Mesothelial cell of epicardium (in vitro differentiated cells): ENCODE data around the gene PTPRN2. TPM values are rescaled to one million over a fixed set of nuclear protein-coding genes. Genes with fewer than 3 reads are reported as not detected.

ENCODE experiments used
- DNase-seq, 2 experiments: peaks; one replicate each; pipeline ENCODE4 v3.0.0; 2021; ENCODE audit warnings: low spot score in 2 of 2; ENCODE audit not compliant: unreplicated experiment in 2 of 2
- H3K27ac Mint-ChIP-seq: 2 replicates; pipeline ENCODE4 v1.8.0; 2021; ENCODE audit warnings: mixed read lengths
- H3K27me3 Mint-ChIP-seq: 2 replicates; pipeline ENCODE4 v1.8.0; 2021; ENCODE audit warnings: low read depth, mixed read lengths
- H3K36me3 Mint-ChIP-seq: 2 replicates; pipeline ENCODE4 v1.8.0; 2021; ENCODE audit warnings: mixed read lengths
- H3K4me1 Mint-ChIP-seq: 2 replicates; pipeline ENCODE4 v1.8.0; 2021; ENCODE audit warnings: mixed read lengths
- H3K4me3 Mint-ChIP-seq: 2 replicates; pipeline ENCODE4 v1.8.0; 2021; ENCODE audit warnings: mild to moderate bottlenecking, moderate library complexity, mixed read lengths
- H3K9me3 Mint-ChIP-seq: 2 replicates; pipeline ENCODE4 v1.8.0; 2021; ENCODE audit warnings: mixed read lengths
- total RNA-seq: library from RNA; stranded (reverse); gene quantifications from 3 replicates; pipeline ENCODE4 v1.2.1, GENCODE V29; 2021
- TF ChIP-seq, protein P1 (sequence below): fragments of 200-600 bp; sonication (generic); IDR thresholded peaks from one replicate; pipeline ENCODE4 v1.5.0; 2021; ENCODE audit warnings: antibody characterized with exemption; ENCODE audit not compliant: unreplicated experiment

Gene PTPRN2
- total RNA-seq, 1 donor from 2014 or later = 2.2 TPM

DNA sequence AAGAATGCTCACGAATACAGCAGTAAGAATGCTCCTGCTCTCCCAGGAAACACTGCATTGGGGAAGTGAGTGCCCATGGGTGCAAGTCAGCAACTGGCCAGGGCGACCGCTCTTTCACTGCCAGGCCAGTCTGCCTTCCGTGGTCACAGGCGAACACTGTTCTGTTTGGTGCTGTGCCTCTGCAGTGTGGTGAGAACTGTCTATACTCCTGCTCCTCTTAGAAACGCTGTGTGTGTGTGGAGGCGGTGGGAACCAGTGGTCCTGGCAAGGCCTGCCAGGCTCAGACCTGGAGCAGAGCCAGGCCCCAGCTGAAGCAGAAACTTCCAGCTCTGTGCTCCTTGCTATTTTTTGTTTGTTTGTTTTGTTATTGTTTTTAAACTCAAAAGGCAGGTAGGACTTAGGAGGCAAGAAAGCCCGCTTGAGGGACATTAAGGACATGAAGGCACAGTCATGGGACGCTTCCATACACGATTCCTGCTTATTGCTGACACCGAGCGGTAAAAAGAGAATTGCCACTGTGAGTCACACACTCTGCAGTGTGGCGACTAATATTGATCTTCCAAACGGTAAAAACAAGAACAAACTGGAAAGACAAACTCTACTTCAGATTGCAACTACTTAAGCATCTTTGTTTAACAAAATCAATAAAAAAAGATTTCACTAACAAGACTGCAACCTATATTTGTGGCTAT lies 820.0 kb downstream of the PTPRN2 start:
- Mint-ChIP-seq H3K9me3 (peaks cover 37% of the 10 kb centered on the region), H3K4me1 (no peaks in the 10 kb centered on the region), H3K27ac (no peak overlapping the region), H3K27me3 (peaks cover 3% of the 10 kb centered on the region), H3K4me3 (no peak overlapping the region), H3K36me3 (no peaks in the 10 kb centered on the region)
- no peak for DNase-seq
- TF ChIP-seq, protein P1, sequence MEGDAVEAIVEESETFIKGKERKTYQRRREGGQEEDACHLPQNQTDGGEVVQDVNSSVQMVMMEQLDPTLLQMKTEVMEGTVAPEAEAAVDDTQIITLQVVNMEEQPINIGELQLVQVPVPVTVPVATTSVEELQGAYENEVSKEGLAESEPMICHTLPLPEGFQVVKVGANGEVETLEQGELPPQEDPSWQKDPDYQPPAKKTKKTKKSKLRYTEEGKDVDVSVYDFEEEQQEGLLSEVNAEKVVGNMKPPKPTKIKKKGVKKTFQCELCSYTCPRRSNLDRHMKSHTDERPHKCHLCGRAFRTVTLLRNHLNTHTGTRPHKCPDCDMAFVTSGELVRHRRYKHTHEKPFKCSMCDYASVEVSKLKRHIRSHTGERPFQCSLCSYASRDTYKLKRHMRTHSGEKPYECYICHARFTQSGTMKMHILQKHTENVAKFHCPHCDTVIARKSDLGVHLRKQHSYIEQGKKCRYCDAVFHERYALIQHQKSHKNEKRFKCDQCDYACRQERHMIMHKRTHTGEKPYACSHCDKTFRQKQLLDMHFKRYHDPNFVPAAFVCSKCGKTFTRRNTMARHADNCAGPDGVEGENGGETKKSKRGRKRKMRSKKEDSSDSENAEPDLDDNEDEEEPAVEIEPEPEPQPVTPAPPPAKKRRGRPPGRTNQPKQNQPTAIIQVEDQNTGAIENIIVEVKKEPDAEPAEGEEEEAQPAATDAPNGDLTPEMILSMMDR = no peak

DNA sequence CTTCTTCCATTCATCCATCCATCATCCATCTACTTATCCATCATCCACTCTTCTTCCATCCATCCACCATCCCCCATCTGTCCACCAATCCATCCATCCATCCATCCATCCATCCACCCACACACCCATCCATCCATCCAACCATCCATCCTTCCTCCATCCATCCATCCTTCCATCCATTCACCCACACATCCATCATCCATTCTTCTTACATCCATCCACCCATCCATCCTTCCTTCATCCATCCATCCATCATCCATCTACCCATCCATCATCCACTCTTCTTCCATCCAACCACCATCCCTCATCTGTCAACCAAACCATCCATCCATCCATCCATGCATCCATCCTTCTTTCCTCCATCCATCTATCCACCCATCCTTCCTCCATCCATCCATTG lies 821.5 kb downstream of the PTPRN2 start:
- Mint-ChIP-seq H3K27me3 (peaks cover 3% of the 10 kb centered on the region), H3K9me3 (peaks cover 28% of the 10 kb centered on the region), H3K27ac (no peak overlapping the region), H3K36me3 (no peaks in the 10 kb centered on the region), H3K4me3 (no peak overlapping the region), H3K4me1 (no peaks in the 10 kb centered on the region)
- TF ChIP-seq, protein P1 = no peak
- DNase-seq = no peak

DNA sequence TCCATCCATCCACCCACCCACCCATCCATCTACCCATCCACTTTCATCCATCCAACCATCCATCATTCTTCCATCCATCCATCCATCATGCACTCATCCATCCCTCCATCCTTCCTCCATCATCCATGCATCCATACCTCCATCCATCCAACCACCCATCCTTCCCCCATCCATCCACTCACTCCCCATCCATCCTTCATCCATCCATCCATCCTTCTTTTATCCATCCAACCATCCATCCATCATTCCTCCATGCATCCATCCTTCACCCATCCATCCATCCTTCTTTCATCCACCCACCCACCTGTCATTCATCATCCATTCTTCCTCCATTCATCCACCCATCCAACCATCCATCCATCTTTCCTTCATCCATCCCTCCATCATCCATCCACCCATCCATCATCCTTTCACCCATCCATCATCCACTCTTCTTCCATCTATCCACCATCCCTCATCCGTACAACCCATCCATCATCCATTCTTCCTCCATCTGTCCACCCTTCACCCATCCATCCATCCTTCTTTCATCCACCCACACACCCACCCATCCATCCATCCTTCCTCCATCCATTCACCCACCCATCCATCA lies 822.6 kb downstream of the PTPRN2 start:
- Mint-ChIP-seq H3K27ac (no peak overlapping the region), H3K27me3 (peaks cover 3% of the 10 kb centered on the region), H3K36me3 (no peaks in the 10 kb centered on the region), H3K4me1 (no peaks in the 10 kb centered on the region), H3K9me3 (peaks cover 28% of the 10 kb centered on the region), H3K4me3 (no peak overlapping the region)
- no peak for DNase-seq
- TF ChIP-seq, protein P1 = no peak

DNA sequence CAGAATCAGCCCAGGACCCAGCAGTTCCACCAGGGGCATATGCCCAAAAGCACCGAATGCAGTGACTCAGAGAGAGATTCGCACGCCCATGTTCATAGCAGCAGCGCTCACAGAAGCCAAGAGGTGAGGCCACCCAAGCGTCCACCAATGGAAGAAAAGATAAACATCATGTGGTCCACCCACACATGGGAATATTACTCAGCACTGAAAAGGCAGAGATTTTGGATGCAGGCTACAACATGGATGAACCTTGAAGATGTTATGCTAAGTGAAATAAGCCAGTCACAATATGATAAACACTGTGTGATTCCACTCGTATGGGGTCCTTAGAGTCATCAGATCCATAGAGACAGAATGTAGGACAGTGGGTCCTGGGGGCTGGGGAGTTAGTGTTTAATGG lies 823.4 kb downstream of the PTPRN2 start:
- no peak for DNase-seq
- H3K4me1 Mint-ChIP-seq = no peaks in the 10 kb centered on the region
- TF ChIP-seq, protein P1 = no peak
- H3K36me3 Mint-ChIP-seq = no peaks in the 10 kb centered on the region
- H3K27me3 Mint-ChIP-seq = peaks cover 3% of the 10 kb centered on the region
- peaks cover 28% of the 10 kb centered on the region for H3K9me3 Mint-ChIP-seq
- no peak overlapping the region for H3K4me3 Mint-ChIP-seq
- H3K27ac Mint-ChIP-seq = no peak overlapping the region

DNA sequence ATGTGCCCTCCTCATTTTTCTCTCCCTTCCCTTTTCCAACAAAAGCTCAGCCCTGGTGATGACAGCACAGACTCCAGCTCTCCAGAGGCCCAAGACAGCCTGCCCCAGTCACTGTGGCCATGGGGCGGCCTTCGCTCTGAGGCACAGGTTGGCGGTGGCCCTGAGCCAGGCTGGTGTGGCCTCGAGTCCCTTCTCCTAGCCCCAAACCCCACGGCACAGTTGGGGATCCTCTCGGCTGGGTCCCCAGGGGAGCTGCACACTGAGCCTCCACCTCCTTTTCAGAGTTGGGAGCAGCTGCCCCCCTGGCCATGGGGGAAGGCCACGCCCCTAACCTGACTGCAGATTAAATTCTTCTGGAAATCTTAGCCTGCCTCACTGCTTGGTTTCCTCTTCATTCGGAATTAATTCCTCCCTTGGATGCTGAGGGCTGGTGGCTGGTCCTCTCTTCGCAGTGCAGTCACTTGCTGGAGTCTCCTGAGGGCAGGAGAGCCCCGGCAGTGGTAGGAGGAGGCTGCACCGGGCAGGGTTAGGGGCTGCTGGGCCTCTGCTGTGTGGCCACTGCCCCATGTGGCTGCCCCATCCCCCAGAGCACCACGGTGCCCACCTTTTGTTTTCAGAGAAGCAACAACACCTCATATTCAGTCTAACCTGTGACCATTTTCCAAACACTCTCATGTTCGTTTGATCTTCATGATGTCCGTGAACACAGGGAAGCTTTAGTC lies 824.2 kb downstream of the PTPRN2 start:
- peaks cover 4% of the 10 kb centered on the region for H3K27me3 Mint-ChIP-seq
- peaks cover 28% of the 10 kb centered on the region for H3K9me3 Mint-ChIP-seq
- H3K27ac Mint-ChIP-seq = no peak overlapping the region
- no peak overlapping the region for H3K4me3 Mint-ChIP-seq
- H3K36me3 Mint-ChIP-seq = no peaks in the 10 kb centered on the region
- TF ChIP-seq, protein P1 = no peak
- H3K4me1 Mint-ChIP-seq = no peaks in the 10 kb centered on the region
- no peak for DNase-seq
